Loucy (cell line): ENCODE results near the gene UPF1.

Experiments
- H2AFZ ChIP-seq: fragments of 200-600 bp; sonication (generic); 2 replicates; pipeline ENCODE4 v1.6.0; 2016; ENCODE audit warnings: antibody characterized with exemption, mild to moderate bottlenecking, low read length, moderate library complexity
- H3F3A ChIP-seq: fragments of 200-600 bp; 2 replicates; pipeline ENCODE4 v1.6.0; 2016; ENCODE audit warnings: antibody characterized with exemption, low read depth, mild to moderate bottlenecking
- H3K27me3 ChIP-seq: fragments of 200-600 bp; sonication (generic); 2 replicates; pipeline ENCODE4 v1.6.1; 2014; ENCODE audit warnings: low read length, mild to moderate bottlenecking; ENCODE audit not compliant: insufficient read depth, poor library complexity, severe bottlenecking
- H3K36me3 ChIP-seq: fragments of 200-600 bp; sonication (generic); 2 replicates; pipeline ENCODE4 v1.6.1; 2016; ENCODE audit warnings: low read length; ENCODE audit not compliant: insufficient read depth
- H3K4me1 ChIP-seq: fragments of 200-600 bp; sonication (generic); 2 replicates; pipeline ENCODE4 v1.5.1; 2014; ENCODE audit warnings: low read length, mild to moderate bottlenecking; ENCODE audit not compliant: insufficient read depth, poor library complexity, severe bottlenecking
- H3K4me2 ChIP-seq: fragments of 200-600 bp; sonication (generic); 2 replicates; pipeline ENCODE4 v1.6.0; 2014; ENCODE audit warnings: antibody characterized with exemption, low read length, low read depth, mild to moderate bottlenecking; ENCODE audit not compliant: poor library complexity, severe bottlenecking
- H3K4me3 ChIP-seq: fragments of 200-600 bp; sonication (generic); 2 replicates; pipeline ENCODE4 v1.5.1; 2014; ENCODE audit warnings: low read length, mild to moderate bottlenecking, mixed read lengths; ENCODE audit not compliant: poor library complexity, severe bottlenecking
- H3K79me2 ChIP-seq: fragments of 200-600 bp; sonication (generic); 2 replicates; pipeline ENCODE4 v1.6.1; 2014; ENCODE audit warnings: low read length; ENCODE audit not compliant: insufficient read depth
- H3K9ac ChIP-seq: fragments of 200-600 bp; sonication (generic); 2 replicates; pipeline ENCODE4 v1.6.0; 2014; ENCODE audit warnings: mild to moderate bottlenecking, low read depth, low read length, moderate library complexity; ENCODE audit not compliant: poor library complexity, severe bottlenecking
- H3K9me2 ChIP-seq: fragments of 200-600 bp; sonication (generic); replicated peaks from 2 replicates; pipeline ENCODE4 v1.6.1; 2016; ENCODE audit warnings: low read depth, low read length, mixed read lengths
- H3K9me3 ChIP-seq: fragments of 200-600 bp; sonication (generic); 2 replicates; pipeline ENCODE4 v1.6.1; 2014; ENCODE audit warnings: mild to moderate bottlenecking, antibody characterized with exemption, low read length, low read depth; ENCODE audit not compliant: insufficient read depth
- H4K20me1 ChIP-seq: fragments of 200-600 bp; sonication (generic); 2 replicates; pipeline ENCODE4 v1.6.0; 2014; ENCODE audit warnings: antibody characterized with exemption, low read length, mild to moderate bottlenecking; ENCODE audit not compliant: insufficient read depth, poor library complexity, severe bottlenecking
- CTCF ChIP-seq: fragments of 200-600 bp; sonication (generic); conservative IDR thresholded peaks from 2 replicates; pipeline ENCODE4 v1.5.1; 2014; ENCODE audit warnings: mild to moderate bottlenecking, antibody characterized with exemption, low read length
- EZH2phosphoT487 ChIP-seq: fragments of 200-600 bp; IDR thresholded peaks from 2 replicates; pipeline ENCODE4 v1.6.1; 2018; ENCODE audit warnings: antibody characterized with exemption, mild to moderate bottlenecking, moderate library complexity, borderline replicate concordance

The UPF1 gene

GRCh38 chr19:18789422-18789869, 42.3 kb upstream of the UPF1 start:
- no peaks in the 10 kb centered on the region for H3K4me1 ChIP-seq
- H3K27me3 ChIP-seq: no peaks in the 10 kb centered on the region
- no peak overlapping the region for H3K9ac ChIP-seq
- no peaks in the 10 kb centered on the region for H3K79me2 ChIP-seq
- H3K36me3 ChIP-seq: no peaks in the 10 kb centered on the region
- H3F3A ChIP-seq: no peaks in the 10 kb centered on the region
- no peak overlapping the region for H2AFZ ChIP-seq
- no peak for TF ChIP-seq CTCF
- no peak for TF ChIP-seq EZH2phosphoT487
- no peaks in the 10 kb centered on the region for H3K9me3 ChIP-seq
- no peak overlapping the region for H3K4me3 ChIP-seq
- H4K20me1 ChIP-seq: no peaks in the 10 kb centered on the region
- H3K4me2 ChIP-seq: no peak overlapping the region
- H3K9me2 ChIP-seq: no peaks in the 10 kb centered on the region

DNA sequence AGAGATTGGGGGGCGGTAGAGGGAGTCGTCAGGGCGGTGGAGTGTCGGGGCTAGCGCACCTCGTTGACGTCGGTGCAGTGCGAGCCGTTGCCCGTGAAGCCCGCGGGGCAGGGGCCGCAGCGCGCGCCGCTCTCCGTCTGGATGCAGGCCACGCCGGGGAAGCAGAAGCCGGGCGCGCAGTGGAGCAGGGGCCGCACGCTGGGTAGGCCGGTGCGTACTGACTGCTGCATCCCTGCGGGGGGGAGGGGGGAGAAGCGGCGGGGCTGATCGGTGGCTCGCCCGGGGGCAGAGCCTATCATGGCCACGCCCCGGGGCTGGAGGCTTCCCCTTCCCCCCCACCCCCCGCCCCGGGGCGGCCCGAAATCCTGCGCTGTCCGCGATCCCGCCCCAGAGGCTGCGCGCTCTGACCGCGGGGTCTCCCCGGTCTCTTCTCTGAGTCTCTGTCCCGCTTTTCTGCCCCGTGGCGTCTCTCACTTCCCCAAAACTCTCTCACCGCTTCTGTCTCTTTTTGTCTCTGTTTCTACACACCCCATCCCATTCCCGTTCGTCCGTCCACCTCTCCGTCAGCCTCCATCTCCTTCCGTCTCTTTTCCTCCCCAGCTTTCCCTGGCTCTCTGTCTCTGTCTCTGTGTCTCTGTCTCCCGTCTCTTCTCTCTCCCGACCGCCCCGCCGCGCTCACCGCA, 41.7 kb upstream of the UPF1 start:
- Histone ChIP-seq H3K4me2 (no peak overlapping the region), H3K9ac (no peak overlapping the region), H3F3A (no peaks in the 10 kb centered on the region), H4K20me1 (no peaks in the 10 kb centered on the region), H3K27me3 (no peaks in the 10 kb centered on the region), H2AFZ (no peak overlapping the region), H3K4me3 (no peak overlapping the region), H3K9me2 (no peaks in the 10 kb centered on the region), H3K4me1 (no peaks in the 10 kb centered on the region), H3K79me2 (no peaks in the 10 kb centered on the region), H3K36me3 (no peaks in the 10 kb centered on the region), H3K9me3 (no peaks in the 10 kb centered on the region)
- no peak for TF ChIP-seq EZH2phosphoT487
- no peak for TF ChIP-seq CTCF

DNA sequence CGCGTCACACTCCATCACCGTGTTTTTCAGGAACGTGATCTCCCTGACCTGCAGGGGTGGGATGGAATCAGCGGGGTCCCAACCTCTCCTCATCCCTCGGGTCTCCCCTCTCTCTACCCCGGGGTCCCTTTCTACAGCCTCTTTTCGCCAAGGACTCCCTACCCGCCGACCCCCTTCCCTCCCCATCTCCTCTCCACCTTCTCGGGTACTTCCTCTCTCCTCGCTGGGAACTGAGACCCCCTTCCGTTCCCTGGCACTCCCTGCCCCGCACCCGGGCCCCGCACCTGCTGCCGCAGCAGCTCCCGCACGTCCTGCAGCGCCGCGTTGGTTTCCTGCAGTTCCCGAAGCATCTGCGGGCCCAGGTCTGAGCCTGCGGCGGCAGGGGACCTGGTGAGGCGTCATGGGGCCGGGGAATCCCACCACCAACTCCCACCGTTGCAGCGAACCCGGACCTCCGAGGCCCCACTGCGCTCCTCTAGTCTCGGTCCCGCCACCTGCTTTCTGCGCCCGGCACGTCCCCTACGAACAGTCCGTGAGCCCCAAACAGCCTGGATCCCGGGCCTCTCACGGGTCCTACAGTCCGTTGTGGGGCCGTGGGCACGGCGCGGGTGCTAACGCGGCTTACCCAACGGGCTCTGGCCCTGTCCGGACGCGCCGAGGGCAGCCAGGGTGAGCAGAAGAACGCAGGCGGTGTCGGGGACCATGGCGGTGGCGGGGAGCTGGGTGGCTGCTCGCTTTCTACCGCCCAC, 41.0 kb upstream of the UPF1 start, which contains the start of gene COMP:
TSS of gene COMP (minus strand) at position 740 of the 749 bp plus-strand sequence. CDS start at position 704, 36 bp downstream.
- Histone ChIP-seq H4K20me1 (no peaks in the 10 kb centered on the region), H3K4me2 (no peak within 1 kb of the TSS), H3F3A (no peaks in the 10 kb centered on the region), H3K9ac (no peak within 1 kb of the TSS), H3K79me2 (no peaks in the 10 kb centered on the region), H3K9me2 (no peaks in the 10 kb centered on the region), H3K27me3 (no peaks in the 10 kb centered on the region), H3K4me1 (no peaks in the 10 kb centered on the region), H2AFZ (no peak within 1 kb of the TSS), H3K4me3 (no peak within 1 kb of the TSS), H3K36me3 (no peaks in the 10 kb centered on the region), H3K9me3 (no peaks in the 10 kb centered on the region)
- TF ChIP-seq CTCF: no peak
- no peak for TF ChIP-seq EZH2phosphoT487
